Right cardiac atrium (tissue), 5 donors: ENCODE results near the gene PAPLN. TPM values are rescaled to one million over a fixed set of nuclear protein-coding genes. Genes with fewer than 3 reads are reported as not detected.

Source experiments
- ATAC-seq, 2 donors: fragments of 200-7000 bp; cut with Tn5 transposase; one replicate each; pipeline versions ENCODE4 v1.8.0 to v1.9.1; 2020; ENCODE audit warnings: moderate library complexity in 2 of 2, mild to moderate bottlenecking in 1 of 2
- DNase-seq, 3 donors: peaks; one replicate each; pipeline ENCODE4 v3.0.0-alpha.2; 2020
- H3K27ac ChIP-seq: one replicate; pipeline ENCODE4 v1.5.1; 2013; ENCODE audit warnings: mild to moderate bottlenecking, low read length, control low read depth, moderate library complexity
- H3K27me3 ChIP-seq: one replicate; pipeline ENCODE4 v1.6.1; 2013; ENCODE audit not compliant: control insufficient read depth, insufficient read depth
- H3K4me1 ChIP-seq: one replicate; pipeline ENCODE4 v1.6.1; 2013; ENCODE audit warnings: low read length; ENCODE audit not compliant: control insufficient read depth, insufficient read depth
- H3K4me3 ChIP-seq: one replicate; pipeline ENCODE4 v1.5.1; 2013; ENCODE audit warnings: low read length, control low read depth
- H3K9me3 ChIP-seq: one replicate; pipeline ENCODE4 v1.6.1; 2013; ENCODE audit warnings: low read length; ENCODE audit not compliant: control insufficient read depth
- WGBS: extraction: QIAGEN DNeasy Blood & Tissue Kit; methylation state at CpG from one replicate; pipeline ENCODE4 v1.1.7; 2013; 5-methylcytosine and 5-hydroxymethylcytosine counted together
- intact Hi-C, 4 donors: fragments of 100-400 bp; cut with DNase I; formaldehyde crosslinking; loops; one replicate each; pipeline versions ENCODE4 v1.11.0 to v1.14.0; 2022 to 2023
- polyA plus RNA-seq: library from polyadenylated mRNA; stranded (reverse); fragments of 200-250 nt; gene quantifications from one replicate; pipeline ENCODE4 v1.2.3, GENCODE V29; 2013
- total RNA-seq, 4 donors: library from RNA; stranded (reverse); fragmentation: NEBNext Ultra II Directional; extraction: Animal tissue kit (Norgen Biotek cat#: 25700); gene quantifications; one replicate each; pipeline ENCODE4 v1.2.1, GENCODE V29; 2021
- donor health status: healthy with polysubstance abuse.
- donor health status: DM: no; HTN: yes; CAD: no.
- donor health status: DM: no; HTN: no; CAD: no.
- donor health status: DM: no; HTN: yes; CAD: no; lungs with severe emphysema.
- donor health status: DM: yes; HTN: yes; CAD: no.

Gene PAPLN
- total and polyA plus RNA-seq, 5 donors = 2.9 to 13.5 (median 6.1) TPM

- WGBS = 80% methylated on average over 7 of the region's 7 CpGs
- intact Hi-C loops = no loop called here
- H3K27ac ChIP-seq = no peak overlapping the region
- no peaks in the 10 kb centered on the region for H3K27me3 ChIP-seq
- H3K4me1 ChIP-seq = no peaks in the 10 kb centered on the region
- H3K4me3 ChIP-seq = no peak overlapping the region
- no peaks in the 10 kb centered on the region for H3K9me3 ChIP-seq
- no peak for ATAC-seq
- DNase-seq = no peak
These were observed 26.3 kb downstream of the PAPLN start for GRCh38 chr14:73263606-73264005.

GRCh38 chr14:73264080-73264884 lies 27.0 kb downstream of the PAPLN start:
- WGBS = 89% methylated on average over 23 of the region's 23 CpGs
- Histone ChIP-seq H3K4me3 (no peak overlapping the region), H3K4me1 (no peaks in the 10 kb centered on the region), H3K27ac (no peak overlapping the region), H3K27me3 (no peaks in the 10 kb centered on the region), H3K9me3 (no peaks in the 10 kb centered on the region)
- DNase-seq (no peak), ATAC-seq (peak in 1 of 2 donors; percentile 24)
- intact Hi-C loops = no loop called here

- Histone ChIP-seq H3K4me3 (no peak overlapping the region), H3K4me1 (peaks cover 3% of the 10 kb centered on the region), H3K9me3 (no peaks in the 10 kb centered on the region), H3K27ac (no peak overlapping the region), H3K27me3 (no peaks in the 10 kb centered on the region)
- ATAC-seq (no peak), DNase-seq (no peak)
- intact Hi-C loops = no loop called here
- WGBS = 86% methylated on average over 18 of the region's 18 CpGs
These were observed 27.8 kb downstream of the PAPLN start for GRCh38 chr14:73264885-73265720.

GRCh38 chr14:73265721-73266046 lies 28.4 kb downstream of the PAPLN start:
- 94% methylated on average over 3 of the region's 3 CpGs for WGBS
- Histone ChIP-seq H3K4me1 (peaks cover 3% of the 10 kb centered on the region), H3K4me3 (no peak overlapping the region), H3K27me3 (no peaks in the 10 kb centered on the region), H3K9me3 (no peaks in the 10 kb centered on the region), H3K27ac (no peak overlapping the region)
- DNase-seq (no peak), ATAC-seq (no peak)
- intact Hi-C loops = no loop called here

- 76% methylated on average over 7 of the region's 7 CpGs for WGBS
- no peak overlapping the region for H3K4me3 ChIP-seq
- H3K4me1 ChIP-seq = peaks cover 3% of the 10 kb centered on the region
- H3K27ac ChIP-seq = no peak overlapping the region
- no peaks in the 10 kb centered on the region for H3K9me3 ChIP-seq
- intact Hi-C loops = no loop called here
- no peaks in the 10 kb centered on the region for H3K27me3 ChIP-seq
- DNase-seq (no peak), ATAC-seq (no peak)
These were observed 29.0 kb downstream of the PAPLN start for GRCh38 chr14:73266317-73266716.

- Histone ChIP-seq H3K27me3 (no peaks in the 10 kb centered on the region), H3K4me1 (peaks cover 3% of the 10 kb centered on the region), H3K9me3 (no peaks in the 10 kb centered on the region), H3K4me3 (no peak overlapping the region), H3K27ac (no peak overlapping the region)
- intact Hi-C loops = no loop called here
- 96% methylated on average over 6 of the region's 6 CpGs for WGBS
- DNase-seq = no peak
- ATAC-seq = no peak
These were observed 30.2 kb downstream of the PAPLN start for GRCh38 chr14:73267474-73267873.

- Histone ChIP-seq H3K27me3 (no peaks in the 10 kb centered on the region), H3K27ac (no peak overlapping the region), H3K9me3 (no peaks in the 10 kb centered on the region), H3K4me1 (peaks cover 3% of the 10 kb centered on the region), H3K4me3 (peak overlapping the region; percentile 30)
- DNase-seq (peak; percentile 67 to 87 (median 84)), ATAC-seq (peak; percentile 80 to 82)
- WGBS = 5% methylated on average over 48 of the region's 48 CpGs
- intact Hi-C loops = loop anchor here in 1 of 4 donors (10.0 kb wide), 1 partner anchor 95 kb away; no protein-coding TSS in a partner anchor
These were observed 32.6 kb downstream of the PAPLN start for GRCh38 chr14:73269729-73270531.

GRCh38 chr14:73272393-73272792 lies 35.1 kb downstream of the PAPLN start:
- no peaks in the 10 kb centered on the region for H3K9me3 ChIP-seq
- intact Hi-C loops = loop anchor here in 1 of 4 donors (10.0 kb wide), 1 partner anchor 98 kb away; no protein-coding TSS in a partner anchor
- H3K27ac ChIP-seq = no peak overlapping the region
- WGBS = 72% methylated on average over 6 of the region's 6 CpGs
- no peak for DNase-seq
- H3K4me3 ChIP-seq = no peak overlapping the region
- no peaks in the 10 kb centered on the region for H3K27me3 ChIP-seq
- ATAC-seq = no peak
- H3K4me1 ChIP-seq = peaks cover 3% of the 10 kb centered on the region

GRCh38 chr14:73273799-73274198 lies 36.5 kb downstream of the PAPLN start:
- WGBS = 59% methylated on average over 4 of the region's 4 CpGs
- intact Hi-C loops = loop anchor here in 1 of 4 donors (10.0 kb wide), 1 partner anchor 99 kb away; no protein-coding TSS in a partner anchor
- H3K9me3 ChIP-seq = no peaks in the 10 kb centered on the region

GRCh38 chr14:73276836-73277235 lies 39.5 kb downstream of the PAPLN start:
- intact Hi-C loops = loop anchor here in 1 of 4 donors (10.0 kb wide), 1 partner anchor 102 kb away; no protein-coding TSS in a partner anchor
- Histone ChIP-seq H3K9me3 (no peaks in the 10 kb centered on the region), H3K27ac (no peak overlapping the region), H3K4me1 (no peaks in the 10 kb centered on the region), H3K27me3 (no peaks in the 10 kb centered on the region), H3K4me3 (no peak overlapping the region)
- DNase-seq (no peak), ATAC-seq (no peak)
- WGBS = 92% methylated on average over 7 of the region's 7 CpGs

More at GRCh38 chr14:73273799-73274198, 36.5 kb downstream of the PAPLN start:
- Histone ChIP-seq H3K4me3 (no peak overlapping the region), H3K4me1 (peaks cover 3% of the 10 kb centered on the region), H3K27me3 (no peaks in the 10 kb centered on the region), H3K27ac (no peak overlapping the region)
- DNase-seq (no peak), ATAC-seq (no peak)
